Activated B cell treated with CpG ODN at 0.5 μM for 24 hours (primary cell): Measurements from ENCODE around the gene STX1B. TPM values are rescaled to one million over a fixed set of nuclear protein-coding genes. Genes with fewer than 3 reads are reported as not detected.

Source experiments
- ATAC-seq: fragments of 200-7000 bp; cut with Tn5 transposase; one replicate; pipeline ENCODE4 v1.10.0; 2021; ENCODE audit warnings: low read depth, mild to moderate bottlenecking, moderate library complexity
- CTCF ChIA-PET: fragments of 350-600 bp; sonication (Branson Sonifier 250); formaldehyde crosslinking; loops from one replicate; lab custom pipeline; 2021; ENCODE audit warnings: antibody characterized with exemption; lab: Charles Lee
- POLR2A ChIA-PET: fragments of 350-600 bp; sonication (Branson Sonifier 250); formaldehyde crosslinking; loops from one replicate; lab custom pipeline; 2021; ENCODE audit warnings: antibody characterized with exemption; lab: Charles Lee
- DNase-seq: peaks from one replicate; pipeline ENCODE4 v3.0.0; 2022
- H3K27ac Mint-ChIP-seq: one replicate; pipeline ENCODE4 v1.8.0; 2020; ENCODE audit warnings: mixed read lengths
- H3K27me3 Mint-ChIP-seq: one replicate; pipeline ENCODE4 v1.8.0; 2021; ENCODE audit warnings: mixed read lengths
- H3K36me3 Mint-ChIP-seq: one replicate; pipeline ENCODE4 v1.8.0; 2021; ENCODE audit warnings: low read depth, mixed read lengths
- H3K4me1 Mint-ChIP-seq: one replicate; pipeline ENCODE4 v1.8.0; 2021; ENCODE audit warnings: mixed read lengths
- H3K4me3 Mint-ChIP-seq: one replicate; pipeline ENCODE4 v1.8.0; 2020; ENCODE audit warnings: mild to moderate bottlenecking, mixed read lengths
- H3K9me3 Mint-ChIP-seq: one replicate; pipeline ENCODE4 v1.8.0; 2020; ENCODE audit warnings: mixed read lengths
- CTCF ChIP-seq: fragments of 200-600 bp; IDR thresholded peaks from one replicate; pipeline ENCODE4 v1.8.0; 2022; ENCODE audit warnings: antibody characterized with exemption, mild to moderate bottlenecking
- intact Hi-C: fragments of 100-400 bp; cut with micrococcal nuclease; formaldehyde crosslinking; loops from one replicate; pipeline ENCODE4 v1.15.1; 2024
- total RNA-seq: library from RNA; stranded (reverse); gene quantifications from 2 replicates; pipeline ENCODE4 v1.2.3, GENCODE V29; 2022

STX1B gene
- total RNA-seq, 1 donor from 2014 or later = 1.2 TPM

- ATAC-seq (no peak), DNase-seq (no peak)
- intact Hi-C loops = no loop called here
- H3K27me3 Mint-ChIP-seq = peaks cover 15% of the 10 kb centered on the region
- no peaks in the 10 kb centered on the region for H3K9me3 Mint-ChIP-seq
- H3K4me1 Mint-ChIP-seq = no peaks in the 10 kb centered on the region
- H3K27ac Mint-ChIP-seq = no peak overlapping the region
- H3K4me3 Mint-ChIP-seq = no peak overlapping the region
- TF ChIP-seq CTCF = no peak
- CTCF ChIA-PET = no interaction called here
- no peaks in the 10 kb centered on the region for H3K36me3 Mint-ChIP-seq
- POLR2A ChIA-PET = no interaction called here
Observed at GRCh38 chr16:31004658-31005057, 5.8 kb downstream of the STX1B start.

- no peak for DNase-seq
- intact Hi-C loops = no loop called here
- Mint-ChIP-seq H3K27me3 (peaks cover 7% of the 10 kb centered on the region), H3K27ac (no peak overlapping the region), H3K4me3 (no peak overlapping the region), H3K9me3 (no peaks in the 10 kb centered on the region), H3K36me3 (no peaks in the 10 kb centered on the region), H3K4me1 (no peaks in the 10 kb centered on the region)
- TF ChIP-seq CTCF = no peak
- ATAC-seq = no peak
- POLR2A ChIA-PET = no interaction called here
- CTCF ChIA-PET = no interaction called here
Observed at GRCh38 chr16:31003744-31004143, 6.7 kb downstream of the STX1B start.

GRCh38 chr16:31002862-31003341 is 7.5 kb downstream of the STX1B start:
- no peak overlapping the region for H3K27ac Mint-ChIP-seq
- H3K27me3 Mint-ChIP-seq = peaks cover 4% of the 10 kb centered on the region
- CTCF ChIA-PET = interaction anchor here (0.9 kb wide), 1 partner anchor 41 kb away, joined by 4 read pairs; no protein-coding TSS in a partner anchor

DNA sequence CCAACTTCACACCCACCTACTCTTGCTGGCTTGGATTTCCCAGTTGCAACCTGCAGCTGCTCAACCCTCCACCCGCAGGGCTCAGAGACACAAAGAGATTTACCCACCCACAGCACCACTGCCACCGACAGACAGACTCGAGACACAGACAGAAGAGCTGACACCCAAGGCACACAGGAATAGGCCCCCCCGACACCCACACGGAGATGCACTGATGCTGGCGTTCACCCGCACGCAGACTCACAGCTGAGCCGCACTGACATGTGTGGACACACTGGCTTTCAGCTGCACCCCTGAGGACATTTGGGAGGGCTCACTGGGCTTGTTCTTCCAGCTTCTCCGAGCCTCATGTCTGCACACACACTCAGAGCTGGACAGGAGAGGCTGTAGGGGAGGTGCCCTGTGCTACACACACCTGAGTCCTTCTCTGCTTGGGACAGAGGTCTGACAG is 8.2 kb downstream of the STX1B start:
- H3K4me1 Mint-ChIP-seq = no peaks in the 10 kb centered on the region

More at GRCh38 chr16:31002862-31003341, 7.5 kb downstream of the STX1B start:
- TF ChIP-seq CTCF = no peak
- Mint-ChIP-seq H3K36me3 (no peaks in the 10 kb centered on the region), H3K4me1 (no peaks in the 10 kb centered on the region), H3K4me3 (no peak overlapping the region), H3K9me3 (no peaks in the 10 kb centered on the region)
- POLR2A ChIA-PET = no interaction called here
- intact Hi-C loops = no loop called here
- DNase-seq (no peak), ATAC-seq (no peak)

More for the DNA sequence above, 8.2 kb downstream of the STX1B start:
- no peaks in the 10 kb centered on the region for H3K9me3 Mint-ChIP-seq
- no peak for ATAC-seq
- no peak for DNase-seq
- H3K27me3 Mint-ChIP-seq = peaks cover 4% of the 10 kb centered on the region
- TF ChIP-seq CTCF = no peak
- no peak overlapping the region for H3K27ac Mint-ChIP-seq
- CTCF ChIA-PET = interaction anchor here (0.9 kb wide), 1 partner anchor 41 kb away, joined by 4 read pairs; no protein-coding TSS in a partner anchor
- POLR2A ChIA-PET = no interaction called here
- intact Hi-C loops = no loop called here
- no peak overlapping the region for H3K4me3 Mint-ChIP-seq
- H3K36me3 Mint-ChIP-seq = no peaks in the 10 kb centered on the region
